Peyer's patch (tissue), 4 donors: ENCODE data around the gene SMG9. TPM values are rescaled to one million over a fixed set of nuclear protein-coding genes. Genes with fewer than 3 reads are reported as not detected.
A peak's percentile ranks its signal among the peaks of the same experiment; 100 is the strongest.

ENCODE experiments used
- DNase-seq, 3 donors: peaks; one replicate each; pipeline ENCODE4 v3.0.0-alpha.2; 2017 to 2019
- H3K27ac ChIP-seq, 4 donors: fragments of 200-600 bp; sonication (generic); one replicate each; pipeline ENCODE4 v1.5.1; 2016 to 2019
- H3K27me3 ChIP-seq, 2 donors: fragments of 200-600 bp; sonication (generic); one replicate each; pipeline ENCODE4 v1.5.1; 2019
- H3K36me3 ChIP-seq, 3 donors: fragments of 200-600 bp; sonication (generic); one replicate each; pipeline ENCODE4 v1.5.1; 2016 to 2019
- H3K4me1 ChIP-seq, 4 donors: fragments of 200-600 bp; sonication (generic); one replicate each; pipeline ENCODE4 v1.5.1; 2016 to 2019
- H3K4me3 ChIP-seq, 4 donors: fragments of 200-600 bp; sonication (generic); 1 replicate in 3 of 4; 2 replicates in 1 of 4; pipeline ENCODE4 v1.5.1; 2016 to 2019; ENCODE audit warnings: mild to moderate bottlenecking in 1 of 4
- H3K9me3 ChIP-seq, 4 donors: fragments of 200-600 bp; sonication (generic); one replicate each; pipeline ENCODE4 v1.5.1; 2016 to 2019; ENCODE audit warnings: mild to moderate bottlenecking in 1 of 4
- POLR2A ChIP-seq, 2 donors: fragments of 450-650 bp; IDR thresholded peaks; one replicate each; pipeline ENCODE4 v1.5.1; 2017; ENCODE audit warnings: antibody characterized with exemption in 2 of 2, mild to moderate bottlenecking in 2 of 2, moderate library complexity in 2 of 2
- total RNA-seq, 4 donors: library from RNA; depleted of rRNA; stranded (reverse); fragments of >200 nt; gene quantifications; one replicate each; pipeline ENCODE4 v1.1.0, GENCODE V29; 2016
- TF ChIP-seq, protein P1 (sequence below), 6 experiments: fragments of 450-650 bp in 4 of 6; fragments of 200-600 bp in 2 of 6; sonication (generic) in 1 of 6; IDR thresholded peaks; one replicate each; pipeline ENCODE4 v1.5.1; 2017 to 2019; ENCODE audit warnings: antibody characterized with exemption in 6 of 6, mild to moderate bottlenecking in 3 of 6, moderate library complexity in 1 of 6

SMG9 gene
- total RNA-seq, 4 donors from 2014 or later, result 25.0 to 56.1 (median 40.8) TPM

DNA sequence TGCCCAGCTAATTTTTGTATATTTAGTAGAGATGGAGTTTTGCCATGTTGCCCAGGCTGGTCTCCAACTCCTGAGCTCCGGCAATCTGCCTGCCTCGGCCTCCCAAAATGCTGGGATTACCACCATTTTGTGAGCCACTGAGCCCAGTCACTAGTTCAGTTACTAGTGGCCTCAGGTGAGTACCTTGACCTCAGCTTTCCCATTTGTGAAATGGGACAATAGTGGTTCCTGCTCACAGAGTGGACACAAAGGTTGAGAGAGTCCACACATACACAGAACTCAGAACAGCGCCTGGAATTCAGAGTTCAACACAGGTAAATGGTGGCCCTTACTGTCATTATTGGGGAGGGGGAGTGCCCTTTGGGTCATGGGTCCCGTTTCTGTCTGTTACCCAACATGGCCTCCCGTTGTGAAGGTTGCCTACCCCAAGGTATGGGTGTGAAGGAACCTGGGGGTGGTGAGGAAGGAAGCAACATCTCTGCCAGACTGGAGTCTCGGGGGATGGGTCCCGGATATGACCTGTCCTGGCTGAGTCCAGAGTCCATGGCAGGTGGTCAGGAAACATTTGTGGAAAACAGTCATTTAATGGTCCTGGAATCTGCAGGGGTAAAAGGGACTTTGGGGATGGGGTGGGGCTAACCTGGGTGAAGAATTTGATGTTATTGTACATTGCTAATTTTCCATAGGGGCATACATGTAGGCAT is 50.6 kb downstream of the SMG9 start:
- peak in 1 of 3 donors; percentile 63 for DNase-seq
- Histone ChIP-seq H3K9me3 (peaks cover 0 to 10% (median 2%) of the 10 kb centered on the region in 4 donors), H3K36me3 (no peaks in the 10 kb centered on the region), H3K4me3 (no peak overlapping the region), H3K27ac (no peak overlapping the region), H3K4me1 (peaks cover 0 to 18% (median 6%) of the 10 kb centered on the region in 4 donors), H3K27me3 (no peaks in the 10 kb centered on the region)
- TF ChIP-seq, protein P1, sequence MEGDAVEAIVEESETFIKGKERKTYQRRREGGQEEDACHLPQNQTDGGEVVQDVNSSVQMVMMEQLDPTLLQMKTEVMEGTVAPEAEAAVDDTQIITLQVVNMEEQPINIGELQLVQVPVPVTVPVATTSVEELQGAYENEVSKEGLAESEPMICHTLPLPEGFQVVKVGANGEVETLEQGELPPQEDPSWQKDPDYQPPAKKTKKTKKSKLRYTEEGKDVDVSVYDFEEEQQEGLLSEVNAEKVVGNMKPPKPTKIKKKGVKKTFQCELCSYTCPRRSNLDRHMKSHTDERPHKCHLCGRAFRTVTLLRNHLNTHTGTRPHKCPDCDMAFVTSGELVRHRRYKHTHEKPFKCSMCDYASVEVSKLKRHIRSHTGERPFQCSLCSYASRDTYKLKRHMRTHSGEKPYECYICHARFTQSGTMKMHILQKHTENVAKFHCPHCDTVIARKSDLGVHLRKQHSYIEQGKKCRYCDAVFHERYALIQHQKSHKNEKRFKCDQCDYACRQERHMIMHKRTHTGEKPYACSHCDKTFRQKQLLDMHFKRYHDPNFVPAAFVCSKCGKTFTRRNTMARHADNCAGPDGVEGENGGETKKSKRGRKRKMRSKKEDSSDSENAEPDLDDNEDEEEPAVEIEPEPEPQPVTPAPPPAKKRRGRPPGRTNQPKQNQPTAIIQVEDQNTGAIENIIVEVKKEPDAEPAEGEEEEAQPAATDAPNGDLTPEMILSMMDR (IDR thresholded peaks at IDR 0.05), result no peak
- TF ChIP-seq POLR2A (IDR thresholded peaks at IDR 0.05), result no peak

GRCh38 chr19:43700395-43701000 is 54.3 kb downstream of the SMG9 start:
- H3K4me3 ChIP-seq, result peak overlapping the region in 3 of 4 donors; percentile 7 to 39 (median 38)
- H3K27ac ChIP-seq, result peak overlapping the region; percentile 47 to 86 (median 75)

GRCh38 chr19:43699506-43700394 is 55.0 kb downstream of the SMG9 start:
- TF ChIP-seq, protein P1 (IDR thresholded peaks at IDR 0.05), result no peak
- no peak for TF ChIP-seq POLR2A (IDR thresholded peaks at IDR 0.05)
- peak in 2 of 3 donors; percentile 53 to 68 for DNase-seq
- H3K9me3 ChIP-seq, result no peaks in the 10 kb centered on the region
- H3K27me3 ChIP-seq, result no peaks in the 10 kb centered on the region
- H3K27ac ChIP-seq, result peak overlapping the region; percentile 31 to 86 (median 75)
- H3K4me3 ChIP-seq, result peak overlapping the region; percentile 7 to 47 (median 29)
- peaks cover 0 to 20% (median 6%) of the 10 kb centered on the region in 4 donors for H3K4me1 ChIP-seq
- no peaks in the 10 kb centered on the region for H3K36me3 ChIP-seq

More at GRCh38 chr19:43700395-43701000, 54.3 kb downstream of the SMG9 start:
- H3K4me1 ChIP-seq, result peaks cover 0 to 20% (median 6%) of the 10 kb centered on the region in 4 donors
- TF ChIP-seq, protein P1 (IDR thresholded peaks at IDR 0.05), result no peak
- no peak for TF ChIP-seq POLR2A (IDR thresholded peaks at IDR 0.05)
- H3K36me3 ChIP-seq, result no peaks in the 10 kb centered on the region
- no peaks in the 10 kb centered on the region for H3K9me3 ChIP-seq
- DNase-seq, result peak in 1 of 3 donors; percentile 65
- no peaks in the 10 kb centered on the region for H3K27me3 ChIP-seq

GRCh38 chr19:43697295-43697694 is 57.5 kb downstream of the SMG9 start:
- no peak for TF ChIP-seq POLR2A (IDR thresholded peaks at IDR 0.05)
- TF ChIP-seq, protein P1 (IDR thresholded peaks at IDR 0.05), result no peak
- Histone ChIP-seq H3K4me3 (no peak overlapping the region), H3K27me3 (no peaks in the 10 kb centered on the region), H3K9me3 (peaks cover 0 to 3% (median under 1%) of the 10 kb centered on the region in 4 donors), H3K36me3 (no peaks in the 10 kb centered on the region), H3K27ac (no peak overlapping the region), H3K4me1 (peaks cover 0 to 20% (median 6%) of the 10 kb centered on the region in 4 donors)
- DNase-seq, result no peak

- TF ChIP-seq, protein P1 (IDR thresholded peaks at IDR 0.05), result no peak
- TF ChIP-seq POLR2A (IDR thresholded peaks at IDR 0.05), result no peak
- Histone ChIP-seq H3K27me3 (no peaks in the 10 kb centered on the region), H3K4me3 (no peak overlapping the region), H3K27ac (no peak overlapping the region), H3K36me3 (no peaks in the 10 kb centered on the region), H3K4me1 (peaks cover 0 to 20% (median 6%) of the 10 kb centered on the region in 4 donors), H3K9me3 (peaks cover 0 to 15% (median 6%) of the 10 kb centered on the region in 4 donors)
- no peak for DNase-seq
These were observed 58.6 kb downstream of the SMG9 start for GRCh38 chr19:43695985-43696704.
